AG10803 (cell line): ENCODE measurements around the gene RGS8.

Experiments used
- DNase-seq: peaks from one replicate; pipeline ENCODE4 v3.0.0; 2010; ENCODE audit warnings: low read depth
- H3K4me3 ChIP-seq: 2 replicates; pipeline ENCODE4 v1.5.1; 2011; ENCODE audit warnings: mild to moderate bottlenecking, low read length, control low read depth
- CTCF ChIP-seq: conservative IDR thresholded peaks from 2 replicates; pipeline ENCODE4 v1.5.1; 2011; ENCODE audit warnings: mild to moderate bottlenecking, low read length, control low read depth, inconsistent platforms

RGS8 gene

GRCh38 chr1:182721525-182721924, 37.1 kb upstream of the RGS8 start:
- no peak for DNase-seq
- H3K4me3 ChIP-seq: no peak overlapping the region
- no peak for TF ChIP-seq CTCF

GRCh38 chr1:182720463-182720862, 36.1 kb upstream of the RGS8 start:
- peak; percentile 16 for DNase-seq
- TF ChIP-seq CTCF: peak; percentile 36
- no peak overlapping the region for H3K4me3 ChIP-seq

- DNase-seq: no peak
- no peak for TF ChIP-seq CTCF
- H3K4me3 ChIP-seq: no peak overlapping the region
These were observed 35.2 kb upstream of the RGS8 start for GRCh38 chr1:182719553-182719952.

DNA sequence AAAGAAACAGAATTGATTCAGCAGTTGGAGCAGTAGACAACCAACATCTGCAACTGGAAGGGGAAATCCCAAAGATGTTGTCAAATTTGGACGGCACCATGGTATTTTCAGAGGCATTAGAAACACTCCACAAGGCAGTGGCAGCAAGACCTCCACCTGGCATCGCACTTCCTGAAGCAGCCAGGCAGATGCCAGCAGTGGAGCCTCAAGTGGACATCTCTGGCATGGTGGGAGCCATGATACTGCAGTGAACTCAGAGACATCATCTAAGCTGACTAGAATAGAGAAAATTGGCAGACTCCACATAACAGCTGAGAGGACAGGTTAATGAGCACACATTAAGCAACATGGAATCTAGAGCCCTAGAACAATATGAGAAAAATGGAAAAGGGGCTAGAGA, 33.9 kb upstream of the RGS8 start:
- DNase-seq: no peak
- no peak for TF ChIP-seq CTCF

GRCh38 chr1:182716740-182717720, 32.6 kb upstream of the RGS8 start:
- no peak overlapping the region for H3K4me3 ChIP-seq
- no peak for TF ChIP-seq CTCF
- DNase-seq: no peak

More for the DNA sequence above, 33.9 kb upstream of the RGS8 start:
- no peak overlapping the region for H3K4me3 ChIP-seq

- DNase-seq: no peak
- no peak overlapping the region for H3K4me3 ChIP-seq
- TF ChIP-seq CTCF: no peak
These were observed 31.1 kb upstream of the RGS8 start for GRCh38 chr1:182715531-182715930.

DNA sequence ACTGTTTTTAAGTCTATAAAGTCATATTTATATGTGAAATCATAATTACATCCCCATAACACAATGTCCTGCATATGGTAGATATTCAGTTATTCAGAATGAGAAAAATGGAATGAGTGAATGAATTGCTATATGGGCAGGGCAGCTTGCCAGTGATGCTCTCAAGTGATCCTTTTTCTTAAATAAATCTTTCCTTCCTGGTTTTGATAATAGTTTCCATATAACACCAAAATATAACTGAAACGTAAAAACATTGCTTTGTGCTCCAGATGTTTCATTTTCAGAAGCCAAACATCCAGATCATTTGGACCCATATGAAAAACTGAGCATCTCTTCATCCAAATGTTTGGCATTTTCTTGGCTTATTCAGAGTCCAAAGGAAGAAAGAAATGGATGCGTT, 30.2 kb upstream of the RGS8 start:
- no peak overlapping the region for H3K4me3 ChIP-seq
- TF ChIP-seq CTCF: no peak
- no peak for DNase-seq
